GM12892 (cell line): ENCODE data around the gene GABRG3.

Experiments used
- DNase-seq: peaks from one replicate; pipeline ENCODE4 v3.0.0; 2011; ENCODE audit not compliant: insufficient read length
- FAIRE-seq: peaks from 2 replicates; lab custom pipeline; 2011; peaks lifted over from hg19 to GRCh38; lab: Jason Lieb, UNC
- POLR2A ChIP-seq: IDR thresholded peaks from 2 replicates; pipeline ENCODE4 v1.6.1; 2011; ENCODE audit warnings: low read depth, low read length, control low read depth
- POLR2AphosphoS5 ChIP-seq: IDR thresholded peaks from 2 replicates; pipeline ENCODE4 v1.6.1; 2011; ENCODE audit warnings: low read depth, low read length, control low read depth
- TAF1 ChIP-seq: IDR thresholded peaks from 2 replicates; pipeline ENCODE4 v1.6.1; 2011; ENCODE audit warnings: low read depth, mild to moderate bottlenecking, control low read depth, low read length, borderline replicate concordance

GABRG3 gene

DNA sequence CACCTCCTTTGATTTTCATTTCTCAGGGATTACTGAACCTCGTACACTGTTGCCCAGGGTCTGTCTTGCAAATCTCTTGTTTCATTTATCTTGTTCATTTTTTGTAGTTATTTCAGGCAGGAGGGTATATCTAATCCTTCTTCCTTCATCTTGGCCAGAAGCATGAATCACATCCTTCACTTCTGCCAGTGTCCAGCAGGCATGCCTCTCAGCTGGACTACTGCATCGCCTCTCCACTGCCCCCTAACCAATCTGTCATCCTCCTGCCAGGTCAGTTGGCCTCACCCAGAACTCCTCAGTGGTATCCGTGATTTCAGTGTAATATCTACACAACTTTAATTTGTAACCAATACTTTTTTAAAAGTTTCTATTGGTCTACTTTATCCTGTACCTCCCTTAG, 297.9 kb downstream of the GABRG3 start:
- DNase-seq (no peak), FAIRE-seq (no peak)
- TF ChIP-seq TAF1 (no peak), POLR2AphosphoS5 (no peak), POLR2A (no peak)

DNA sequence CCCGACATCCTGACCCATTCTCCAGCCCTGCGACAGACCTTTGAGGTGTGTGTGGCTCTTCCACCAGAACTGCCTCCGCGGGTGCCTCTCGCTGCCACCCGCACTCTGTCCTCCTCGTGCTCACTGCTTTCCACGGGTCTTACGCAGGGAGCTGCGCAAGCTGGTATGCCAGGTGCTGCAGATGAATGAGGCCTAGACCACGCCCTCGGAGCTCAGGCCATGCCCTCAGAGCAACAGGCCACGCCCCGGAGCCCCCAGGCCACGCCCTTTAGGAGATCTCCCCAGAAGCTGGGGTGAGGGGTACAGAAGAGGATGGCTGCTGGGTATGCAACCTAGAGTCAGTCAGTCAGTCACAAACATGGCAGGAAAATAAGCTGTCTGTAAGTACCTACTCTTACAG, 300.3 kb downstream of the GABRG3 start:
- no peak for TF ChIP-seq POLR2A
- no peak for TF ChIP-seq TAF1
- no peak for TF ChIP-seq POLR2AphosphoS5
- FAIRE-seq (no peak), DNase-seq (no peak)

DNA sequence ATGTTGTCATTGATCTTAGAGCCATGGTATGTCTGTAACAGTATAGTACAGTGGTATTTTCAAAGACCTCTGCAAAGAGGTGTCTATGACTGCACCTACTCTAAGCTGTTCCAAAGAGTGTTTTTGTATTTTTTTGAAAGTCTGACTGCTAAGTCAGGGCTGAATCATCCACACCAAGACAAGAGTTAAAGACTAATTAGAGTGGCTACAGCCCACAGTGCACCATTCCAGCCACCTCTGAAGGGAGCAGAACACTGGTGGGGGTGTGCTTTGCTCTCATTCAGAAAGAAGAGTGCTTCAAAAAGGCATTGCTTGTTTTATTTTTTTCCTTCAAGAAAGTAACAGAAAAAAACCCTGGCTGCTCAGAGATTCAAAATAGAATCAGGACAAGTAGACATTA, 301.4 kb downstream of the GABRG3 start:
- FAIRE-seq (no peak), DNase-seq (no peak)
- TF ChIP-seq TAF1 = no peak
- TF ChIP-seq POLR2A = no peak
- no peak for TF ChIP-seq POLR2AphosphoS5

DNA sequence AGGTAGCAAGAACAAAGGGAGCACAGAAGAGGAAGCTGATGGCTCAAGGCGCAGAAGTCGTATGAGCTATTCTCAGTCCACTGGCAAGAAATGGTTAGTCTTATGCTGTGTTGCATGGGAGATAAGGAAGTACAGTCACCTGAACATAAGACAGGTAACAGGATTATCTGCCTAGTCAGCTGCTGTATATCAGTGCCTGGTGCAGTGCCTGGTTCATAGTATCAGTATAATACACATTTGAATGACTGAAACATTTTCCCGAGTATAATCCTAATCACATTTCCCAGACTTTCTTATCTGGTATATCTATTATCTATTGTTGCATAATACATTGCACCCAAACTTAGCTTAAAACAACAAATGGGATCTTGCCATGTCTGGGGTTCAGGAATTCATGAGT, 302.5 kb downstream of the GABRG3 start:
- DNase-seq (no peak), FAIRE-seq (no peak)
- no peak for TF ChIP-seq TAF1
- TF ChIP-seq POLR2AphosphoS5 = no peak
- TF ChIP-seq POLR2A = no peak

DNA sequence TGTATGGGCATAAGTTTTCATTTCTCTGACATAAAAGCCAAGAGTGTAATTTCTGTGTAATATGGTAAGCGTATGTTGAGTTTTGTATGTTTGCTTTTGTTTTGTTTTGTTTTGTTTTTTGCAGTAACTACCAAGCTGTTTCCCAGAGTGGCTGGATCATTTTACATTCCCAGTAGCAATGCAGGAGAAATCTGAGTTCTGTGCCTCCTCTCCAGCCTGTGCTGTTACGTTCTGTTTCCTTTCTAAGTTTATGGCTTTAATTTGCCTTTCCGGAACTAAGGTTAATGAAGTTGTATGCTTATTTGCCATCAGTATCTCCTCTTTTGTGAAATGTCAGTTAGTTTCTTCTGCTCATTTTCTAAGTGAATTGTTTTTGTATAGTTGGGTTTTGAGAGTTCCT, 307.8 kb downstream of the GABRG3 start:
- FAIRE-seq (no peak), DNase-seq (no peak)
- TF ChIP-seq POLR2A = no peak
- TF ChIP-seq POLR2AphosphoS5 = no peak

DNA sequence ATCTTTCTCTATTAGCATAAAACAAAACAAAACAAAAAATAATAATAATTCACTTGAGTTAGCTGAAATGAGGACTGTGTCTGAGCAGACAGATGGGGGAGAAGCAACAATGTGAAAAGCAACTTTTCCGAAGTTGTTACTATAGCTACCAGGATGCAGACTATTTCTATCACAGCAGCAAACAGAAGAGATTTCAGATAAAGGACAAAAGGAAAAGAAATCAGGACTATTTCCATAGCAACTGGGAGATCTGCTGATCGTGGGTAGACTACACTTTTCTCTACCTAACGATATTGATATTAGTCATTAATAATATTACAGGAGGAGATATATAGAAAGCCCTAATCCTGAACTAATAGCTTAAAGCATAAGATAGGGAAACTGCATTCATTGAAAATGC, 321.7 kb downstream of the GABRG3 start:
- TF ChIP-seq TAF1 (no peak), POLR2AphosphoS5 (no peak), POLR2A (no peak)
- no peak for FAIRE-seq
- DNase-seq = no peak

DNA sequence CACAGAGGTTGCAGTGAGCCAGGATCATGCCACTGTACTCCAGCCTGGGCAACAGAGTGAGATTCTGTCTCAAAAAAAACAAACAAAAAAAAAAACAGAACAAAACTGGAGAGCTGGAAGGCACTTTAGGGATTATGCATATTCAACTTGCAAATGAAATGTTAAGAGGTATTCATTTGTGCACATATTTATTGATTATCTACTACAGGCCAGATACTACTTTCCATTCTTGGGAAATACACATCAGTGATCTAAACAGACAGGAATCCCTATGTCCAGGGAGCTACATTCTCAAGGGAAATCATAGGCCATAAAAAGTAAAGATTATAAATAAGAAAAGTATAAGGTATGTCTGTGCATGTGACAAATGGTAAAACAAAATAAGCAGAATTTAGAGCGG, 322.6 kb downstream of the GABRG3 start:
- TF ChIP-seq POLR2AphosphoS5 (no peak), POLR2A (no peak), TAF1 (no peak)
- no peak for FAIRE-seq
- DNase-seq = no peak

DNA sequence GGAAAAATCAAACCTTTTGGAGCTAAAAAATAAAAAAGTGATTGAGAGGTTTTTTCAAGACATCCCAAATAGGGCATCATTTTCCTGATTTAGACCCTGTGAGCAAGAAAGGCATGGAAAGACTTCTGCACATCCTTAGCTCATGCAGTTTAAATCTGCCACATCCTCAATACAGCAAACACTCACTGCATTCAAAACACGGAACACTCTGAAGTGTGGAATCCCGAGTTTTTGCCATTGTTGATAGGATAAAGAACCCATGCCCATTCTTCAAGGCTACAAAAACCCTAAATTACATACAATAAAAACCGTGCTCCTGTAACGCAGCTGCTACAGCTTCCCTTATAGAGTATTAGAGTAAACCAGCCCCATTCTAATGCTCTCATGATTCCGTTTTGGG, 346.8 kb downstream of the GABRG3 start:
- no peak for FAIRE-seq
- no peak for TF ChIP-seq TAF1
- TF ChIP-seq POLR2AphosphoS5 = no peak
- TF ChIP-seq POLR2A = no peak
- no peak for DNase-seq

DNA sequence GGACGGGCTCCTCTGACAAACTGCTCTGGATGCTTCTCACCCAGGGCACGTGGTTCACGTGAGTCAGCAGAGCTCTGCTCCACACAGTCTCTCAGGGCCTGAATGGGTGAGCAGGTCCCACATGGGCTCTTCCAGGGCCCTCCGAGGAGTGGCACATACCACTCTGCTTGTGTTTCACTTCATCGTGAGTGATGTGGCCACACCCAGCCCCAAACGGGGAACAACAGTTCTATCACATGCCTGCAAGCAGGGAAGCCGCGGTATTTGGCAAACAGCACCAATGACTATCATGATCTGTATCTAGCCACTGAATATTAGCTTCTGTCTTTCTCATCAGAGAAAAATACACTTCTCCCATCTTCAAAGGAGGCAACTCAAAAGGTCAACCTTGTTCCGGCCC, 352.8 kb downstream of the GABRG3 start:
- no peak for TF ChIP-seq POLR2AphosphoS5
- TF ChIP-seq POLR2A = no peak
- TF ChIP-seq TAF1 = no peak
- no peak for DNase-seq
- FAIRE-seq = no peak

DNA sequence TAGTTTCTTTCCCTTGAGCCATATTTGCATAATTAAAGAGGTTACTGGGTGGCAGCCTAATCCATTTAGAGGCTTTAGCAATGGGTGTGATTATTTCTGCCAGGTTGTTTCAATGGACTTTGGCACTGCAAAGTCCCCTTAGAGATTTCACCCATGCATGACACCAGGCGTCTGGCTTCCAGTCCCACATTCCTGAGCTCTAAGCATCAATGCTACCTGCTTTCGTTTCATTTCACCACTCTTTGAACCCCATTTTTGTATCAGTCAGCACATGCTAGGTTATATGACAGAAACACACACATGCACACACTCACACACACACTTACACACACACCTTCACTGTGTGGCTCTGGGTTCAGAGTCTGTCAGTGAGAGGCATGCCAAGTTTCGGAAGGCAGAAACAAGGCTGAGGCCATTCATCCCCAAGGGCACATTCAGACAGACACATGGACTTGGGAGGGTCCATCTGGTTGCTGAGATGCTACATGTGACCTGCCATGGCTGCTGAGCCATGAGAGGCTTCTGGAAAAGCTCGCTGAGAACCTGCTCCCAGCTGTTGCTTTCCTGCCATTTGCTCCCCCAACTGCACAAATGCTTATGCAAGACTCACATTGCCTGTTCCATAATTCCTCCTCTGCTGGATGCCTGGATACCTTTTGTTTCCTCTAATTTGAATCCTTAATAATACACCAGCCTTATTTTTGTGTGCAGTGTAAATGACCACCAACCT, 354.1 kb downstream of the GABRG3 start:
- TF ChIP-seq POLR2A (no peak), TAF1 (no peak), POLR2AphosphoS5 (no peak)
- FAIRE-seq = no peak
- DNase-seq = no peak

DNA sequence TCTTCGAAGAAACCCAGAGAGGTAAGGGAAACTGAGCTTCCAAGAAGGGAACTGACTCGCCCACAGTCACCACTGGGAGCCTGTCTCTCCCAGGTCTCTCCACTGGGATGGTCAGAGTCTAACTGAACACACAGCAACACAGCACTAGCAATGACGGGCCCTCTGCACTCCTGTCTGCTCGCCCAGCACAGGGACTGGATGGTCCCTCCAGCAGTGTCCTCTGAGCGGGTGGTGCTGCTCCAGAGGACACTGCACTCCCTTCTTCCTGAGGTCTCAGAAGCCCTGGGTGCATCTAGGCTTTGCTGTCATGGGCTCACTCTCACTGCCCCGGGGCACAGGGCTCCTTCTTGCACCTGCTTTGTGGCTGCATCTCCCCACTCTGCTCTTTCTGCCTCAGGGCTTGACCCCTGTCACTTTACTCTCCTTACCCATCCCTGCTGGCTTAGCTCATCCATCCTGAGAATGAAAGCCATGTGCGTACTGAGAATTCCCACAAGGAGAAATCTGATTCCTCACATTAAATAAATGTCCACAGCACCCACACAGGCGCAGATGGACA, 356.6 kb downstream of the GABRG3 start:
- no peak for TF ChIP-seq TAF1
- no peak for TF ChIP-seq POLR2AphosphoS5
- TF ChIP-seq POLR2A = no peak
- DNase-seq = no peak
- no peak for FAIRE-seq

DNA sequence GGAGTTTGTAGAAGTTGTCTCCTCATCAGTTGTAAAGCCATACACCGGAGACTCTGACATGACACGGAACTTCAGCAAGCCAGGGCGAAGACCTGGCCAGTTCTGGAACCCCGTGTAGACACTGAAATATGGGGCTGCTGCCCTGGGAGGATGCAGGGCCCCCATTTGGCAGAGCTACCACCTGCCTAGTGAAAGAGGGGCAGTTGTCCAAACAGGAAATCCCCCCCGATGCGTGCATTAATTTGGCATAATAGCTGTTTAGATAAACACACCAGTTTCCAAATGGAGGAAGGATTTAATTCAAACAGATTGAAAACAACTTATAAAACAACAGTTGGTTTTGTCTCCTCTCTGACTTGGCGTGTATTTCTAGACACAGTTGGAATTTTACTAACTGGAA, 357.2 kb downstream of the GABRG3 start:
- TF ChIP-seq TAF1 = no peak
- no peak for TF ChIP-seq POLR2A
- TF ChIP-seq POLR2AphosphoS5 = no peak
- DNase-seq = no peak
- no peak for FAIRE-seq

DNA sequence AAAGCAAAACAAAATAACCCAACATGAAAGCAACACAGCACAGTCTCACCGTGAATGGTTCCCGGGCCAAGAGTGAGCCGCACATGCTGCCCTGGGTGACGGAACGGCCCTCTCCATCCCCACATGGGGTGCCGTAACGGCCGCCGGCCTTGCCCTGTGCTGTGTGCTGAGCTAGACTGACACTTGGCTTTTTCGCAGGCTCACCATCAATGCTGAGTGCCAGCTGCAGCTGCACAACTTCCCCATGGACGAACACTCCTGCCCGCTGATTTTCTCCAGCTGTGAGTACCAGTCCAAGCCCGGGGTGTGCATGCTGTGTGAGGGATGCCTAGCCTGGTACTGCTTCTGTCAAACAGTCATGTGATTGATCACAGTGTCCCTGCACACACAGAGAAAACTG, 357.6 kb downstream of the GABRG3 start:
- FAIRE-seq (no peak), DNase-seq (no peak)
- TF ChIP-seq POLR2AphosphoS5 = no peak

DNA sequence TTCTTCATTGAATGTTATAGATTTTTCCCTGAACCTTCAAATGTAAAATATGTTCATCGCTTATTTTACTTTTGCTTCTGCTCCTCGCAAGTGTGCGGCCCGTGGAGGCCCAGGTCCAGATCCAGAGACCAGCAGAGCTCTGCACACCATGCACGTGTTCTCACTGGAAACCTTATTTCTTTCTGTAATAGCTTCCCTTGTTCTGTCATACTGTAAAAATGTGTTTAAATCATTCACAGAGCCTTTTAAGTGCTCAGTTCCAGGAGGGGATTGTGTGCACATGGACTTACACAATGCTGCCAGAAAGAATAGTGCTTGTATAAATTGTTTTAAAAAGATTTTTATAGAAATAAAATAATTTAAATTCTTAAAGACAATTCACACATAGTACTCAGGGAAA, 359.3 kb downstream of the GABRG3 start:
- no peak for DNase-seq
- no peak for TF ChIP-seq POLR2A
- TF ChIP-seq TAF1 = no peak
- no peak for TF ChIP-seq POLR2AphosphoS5
- no peak for FAIRE-seq

DNA sequence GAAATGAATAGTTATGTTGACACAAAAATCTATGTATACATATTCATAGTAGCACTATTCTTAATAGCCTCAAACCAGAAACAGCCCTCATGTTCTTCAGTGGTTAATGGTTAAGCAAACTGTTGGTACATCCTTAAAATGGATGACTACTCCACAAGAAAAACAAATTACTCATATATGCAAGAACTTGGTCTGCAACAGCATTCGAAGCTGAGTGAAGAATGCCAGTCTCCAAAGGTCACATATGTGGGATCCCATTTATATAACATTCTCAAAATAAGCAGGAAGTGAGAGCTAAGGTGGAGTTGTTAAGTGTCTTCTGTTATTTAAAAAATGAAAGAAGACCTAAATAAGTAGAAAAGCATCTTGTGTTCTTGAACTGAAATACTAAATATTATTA, 365.7 kb downstream of the GABRG3 start:
- FAIRE-seq (no peak), DNase-seq (no peak)
- no peak for TF ChIP-seq POLR2A
